GM12878 (cell line): Measurements from ENCODE around the gene HIVEP1.

Experiments used
- ATF7 ChIP-seq: fragments of 450-650 bp; IDR thresholded peaks from 2 replicates; pipeline ENCODE4 v1.6.1; 2016; ENCODE audit warnings: low read depth, mild to moderate bottlenecking
- CHD4 ChIP-seq: fragments of 200-600 bp; sonication (generic); IDR thresholded peaks from 2 replicates; pipeline ENCODE4 v1.6.1; 2016; ENCODE audit warnings: mild to moderate bottlenecking
- FOXM1 ChIP-seq: IDR thresholded peaks from 2 replicates; pipeline ENCODE4 v1.6.1; 2012; ENCODE audit warnings: low read depth, mild to moderate bottlenecking, inconsistent platforms, low read length, moderate library complexity
- MYC ChIP-seq: IDR thresholded peaks from 2 replicates; pipeline ENCODE4 v1.6.1; 2011; ENCODE audit warnings: mild to moderate bottlenecking, low read length, moderate library complexity, inconsistent platforms; ENCODE audit not compliant: insufficient read depth, insufficient replicate concordance, insufficient read length, severe bottlenecking
- POLR2A ChIP-seq: IDR thresholded peaks from 2 replicates; pipeline ENCODE4 v1.6.1; 2011; ENCODE audit warnings: low read depth, mild to moderate bottlenecking, low read length
- RAD51 ChIP-seq: fragments of 450-650 bp; IDR thresholded peaks from 2 replicates; pipeline ENCODE4 v1.6.1; 2016; ENCODE audit warnings: moderate library complexity, mild to moderate bottlenecking, inconsistent platforms
- REST ChIP-seq: IDR thresholded peaks from 2 replicates; pipeline ENCODE4 v1.6.1; 2012; ENCODE audit warnings: mild to moderate bottlenecking, low read depth, low read length
- SMC3 ChIP-seq: IDR thresholded peaks from 2 replicates; pipeline ENCODE4 v1.6.1; 2011; ENCODE audit warnings: low read length, improper control_type of control experiment, borderline replicate concordance
- SP1 ChIP-seq: IDR thresholded peaks from one replicate; pipeline ENCODE4 v1.6.1; 2011; ENCODE audit warnings: low read depth, low read length
- ZNF274 ChIP-seq: IDR thresholded peaks from one replicate; pipeline ENCODE4 v1.8.0; 2011; ENCODE audit not compliant: insufficient read length, insufficient read depth
- TF ChIP-seq, protein P1 (sequence below), 3 experiments: IDR thresholded peaks in 2 of 3; conservative IDR thresholded peaks in 1 of 3; 2 replicates each; pipeline ENCODE4 v1.5.1; 2011; ENCODE audit warnings: low read depth in 3 of 3, low read length in 3 of 3, mild to moderate bottlenecking in 3 of 3, control low read depth in 2 of 3, moderate library complexity in 2 of 3, inconsistent platforms in 1 of 3, mixed read lengths in 1 of 3; ENCODE audit not compliant: control insufficient read depth in 2 of 3, insufficient read depth in 1 of 3; ENCODE audit errors: extremely low read depth in 1 of 3
- TF ChIP-seq, protein P2 (sequence below): fragments of 450-650 bp; IDR thresholded peaks from 2 replicates; pipeline ENCODE4 v1.6.1; 2017; ENCODE audit warnings: mild to moderate bottlenecking, low read depth, inconsistent platforms; ENCODE audit not compliant: poor library complexity, severe bottlenecking

- TF ChIP-seq ATF7 (no peak), POLR2A (no peak), RAD51 (no peak), CHD4 (no peak), SP1 (no peak), SMC3 (no peak), MYC (no peak), REST (no peak), FOXM1 (no peak), ZNF274 (no peak)
- TF ChIP-seq, protein P1, sequence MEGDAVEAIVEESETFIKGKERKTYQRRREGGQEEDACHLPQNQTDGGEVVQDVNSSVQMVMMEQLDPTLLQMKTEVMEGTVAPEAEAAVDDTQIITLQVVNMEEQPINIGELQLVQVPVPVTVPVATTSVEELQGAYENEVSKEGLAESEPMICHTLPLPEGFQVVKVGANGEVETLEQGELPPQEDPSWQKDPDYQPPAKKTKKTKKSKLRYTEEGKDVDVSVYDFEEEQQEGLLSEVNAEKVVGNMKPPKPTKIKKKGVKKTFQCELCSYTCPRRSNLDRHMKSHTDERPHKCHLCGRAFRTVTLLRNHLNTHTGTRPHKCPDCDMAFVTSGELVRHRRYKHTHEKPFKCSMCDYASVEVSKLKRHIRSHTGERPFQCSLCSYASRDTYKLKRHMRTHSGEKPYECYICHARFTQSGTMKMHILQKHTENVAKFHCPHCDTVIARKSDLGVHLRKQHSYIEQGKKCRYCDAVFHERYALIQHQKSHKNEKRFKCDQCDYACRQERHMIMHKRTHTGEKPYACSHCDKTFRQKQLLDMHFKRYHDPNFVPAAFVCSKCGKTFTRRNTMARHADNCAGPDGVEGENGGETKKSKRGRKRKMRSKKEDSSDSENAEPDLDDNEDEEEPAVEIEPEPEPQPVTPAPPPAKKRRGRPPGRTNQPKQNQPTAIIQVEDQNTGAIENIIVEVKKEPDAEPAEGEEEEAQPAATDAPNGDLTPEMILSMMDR (IDR thresholded peaks at IDR 0.05 in 2 of 3, conservative IDR thresholded peaks at IDR 0.05 in 1 of 3; ENCODE audit: control insufficient read depth in 2 of 3, extremely low read depth in 1 of 3, insufficient read depth in 1 of 3, low read depth in 3 of 3, low read length in 3 of 3): no peak
- TF ChIP-seq, protein P2, sequence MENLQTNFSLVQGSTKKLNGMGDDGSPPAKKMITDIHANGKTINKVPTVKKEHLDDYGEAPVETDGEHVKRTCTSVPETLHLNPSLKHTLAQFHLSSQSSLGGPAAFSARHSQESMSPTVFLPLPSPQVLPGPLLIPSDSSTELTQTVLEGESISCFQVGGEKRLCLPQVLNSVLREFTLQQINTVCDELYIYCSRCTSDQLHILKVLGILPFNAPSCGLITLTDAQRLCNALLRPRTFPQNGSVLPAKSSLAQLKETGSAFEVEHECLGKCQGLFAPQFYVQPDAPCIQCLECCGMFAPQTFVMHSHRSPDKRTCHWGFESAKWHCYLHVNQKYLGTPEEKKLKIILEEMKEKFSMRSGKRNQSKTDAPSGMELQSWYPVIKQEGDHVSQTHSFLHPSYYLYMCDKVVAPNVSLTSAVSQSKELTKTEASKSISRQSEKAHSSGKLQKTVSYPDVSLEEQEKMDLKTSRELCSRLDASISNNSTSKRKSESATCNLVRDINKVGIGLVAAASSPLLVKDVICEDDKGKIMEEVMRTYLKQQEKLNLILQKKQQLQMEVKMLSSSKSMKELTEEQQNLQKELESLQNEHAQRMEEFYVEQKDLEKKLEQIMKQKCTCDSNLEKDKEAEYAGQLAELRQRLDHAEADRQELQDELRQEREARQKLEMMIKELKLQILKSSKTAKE: no peak
Observed at GRCh38 chr6:11996751-11997150, 15.4 kb upstream of the HIVEP1 start.
